ENCODE data around the gene PDE8B.

DNA sequence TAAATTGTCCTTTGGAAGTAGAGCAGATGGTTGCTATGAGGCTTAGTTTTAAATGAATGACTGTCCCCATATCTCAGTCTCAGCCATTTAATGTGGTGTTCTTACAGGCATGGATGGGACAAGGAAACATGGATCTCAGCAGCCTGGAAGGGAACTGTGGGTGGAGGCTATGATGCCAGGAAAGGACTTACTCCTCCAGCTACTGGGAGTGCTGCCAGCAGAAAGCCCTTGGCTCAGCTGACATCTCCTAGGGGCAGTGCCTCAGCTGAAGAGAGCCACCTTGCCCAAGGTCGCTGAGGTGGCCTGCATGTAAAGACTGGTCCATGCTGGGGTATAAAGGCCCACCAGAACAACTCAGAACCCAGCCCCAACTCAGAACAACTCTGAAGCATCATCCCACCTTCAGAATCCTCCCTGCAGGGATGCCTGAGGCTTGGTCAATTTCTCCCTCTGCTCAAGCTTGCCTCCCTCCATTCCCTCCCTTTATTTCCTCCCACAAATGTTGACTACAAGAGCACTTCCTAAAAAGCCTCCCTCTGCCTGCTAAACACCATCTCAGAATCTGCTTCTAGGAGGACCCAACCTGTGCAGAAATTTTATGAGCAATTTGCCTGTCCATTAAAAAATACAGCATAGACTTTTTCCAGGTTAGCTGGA is 1.8 kb upstream of the PDE8B start:
- no peak for TF ChIP-seq CTCF (IDR thresholded peaks at IDR 0.05)
- TF ChIP-seq POLR2AphosphoS5 (IDR thresholded peaks at IDR 0.05), result no peak
- no peak for TF ChIP-seq EP300 (IDR thresholded peaks at IDR 0.05)

All from sigmoid colon (tissue), 4 donors.